ENCODE data around the gene ANKFN1. TPM values are rescaled to one million over a fixed set of nuclear protein-coding genes. Genes with fewer than 3 reads are reported as not detected.

Gene ANKFN1
- total RNA-seq, 2 donors from 2014 or later, result 0.21 TPM; not detected in 1

DNA sequence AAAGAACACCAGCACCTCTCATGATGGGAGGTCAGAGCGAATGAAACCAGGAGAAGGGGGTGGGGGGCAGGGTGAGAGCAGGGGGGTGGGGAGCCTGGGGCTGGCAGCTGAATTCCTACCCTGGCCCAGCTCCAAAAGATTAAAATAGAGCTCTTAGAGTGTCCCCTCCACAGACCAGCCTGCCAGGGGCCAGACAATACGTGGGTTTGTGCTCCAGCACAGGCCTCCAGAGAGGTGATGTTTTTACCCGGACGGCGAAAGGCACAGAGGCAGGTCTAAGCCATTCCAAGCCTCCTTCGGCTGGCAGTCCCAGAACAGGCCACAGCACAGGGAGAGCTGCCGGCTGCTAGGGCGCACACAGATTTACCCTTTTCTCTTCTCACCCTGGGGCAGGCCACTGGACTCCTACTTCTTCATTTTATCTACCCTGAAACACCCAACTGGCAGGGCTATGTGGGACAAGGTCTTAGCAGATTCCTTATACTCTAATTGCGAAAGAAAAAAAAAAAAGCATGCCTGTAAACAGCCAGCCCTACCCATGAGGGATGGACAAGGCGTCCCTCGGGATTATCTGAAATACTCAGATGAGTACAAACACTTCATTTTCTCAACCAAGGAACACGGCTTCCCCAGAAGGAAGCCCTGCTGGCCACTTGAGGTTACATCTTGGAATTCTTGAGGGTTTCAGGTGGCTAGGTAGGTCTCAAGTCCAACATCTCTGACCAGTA is 368.3 kb downstream of the ANKFN1 start:
- ATAC-seq (no peak), DNase-seq (no peak)
- intact Hi-C loops (cut with DNase I), result no loop called here

GRCh38 chr17:56523042-56523441 is 369.8 kb downstream of the ANKFN1 start:
- ATAC-seq, result no peak
- intact Hi-C loops (cut with DNase I), result no loop called here
- DNase-seq, result no peak

GRCh38 chr17:56528696-56529095 is 375.4 kb downstream of the ANKFN1 start:
- ATAC-seq, result no peak
- intact Hi-C loops (cut with DNase I), result no loop called here

DNA sequence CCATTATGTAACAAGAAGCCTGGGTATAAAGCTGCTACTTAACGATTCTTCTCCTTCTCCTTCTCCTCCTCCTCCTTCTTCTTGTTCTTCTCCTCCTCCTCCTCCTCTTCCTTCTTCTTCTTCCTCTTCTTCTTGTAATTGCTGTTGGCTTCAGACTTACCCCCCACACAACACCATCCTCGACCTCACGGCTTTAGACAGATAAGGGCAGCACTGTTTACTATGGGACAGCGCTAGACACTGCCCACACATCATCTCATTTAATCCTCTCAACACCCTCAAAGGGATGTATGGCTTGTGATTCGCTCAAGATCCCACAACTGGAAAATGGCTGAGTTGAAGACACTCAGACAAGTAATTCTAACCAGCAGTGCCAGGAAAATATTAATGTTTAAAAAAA is 379.7 kb downstream of the ANKFN1 start:
- DNase-seq (no peak), ATAC-seq (no peak)
- intact Hi-C loops (cut with DNase I), result no loop called here

More at GRCh38 chr17:56528696-56529095, 375.4 kb downstream of the ANKFN1 start:
- no peak for DNase-seq

- intact Hi-C loops (cut with DNase I), result no loop called here
- no peak for DNase-seq
- no peak for ATAC-seq
Observed at GRCh38 chr17:56536766-56537165, 383.5 kb downstream of the ANKFN1 start.

DNA sequence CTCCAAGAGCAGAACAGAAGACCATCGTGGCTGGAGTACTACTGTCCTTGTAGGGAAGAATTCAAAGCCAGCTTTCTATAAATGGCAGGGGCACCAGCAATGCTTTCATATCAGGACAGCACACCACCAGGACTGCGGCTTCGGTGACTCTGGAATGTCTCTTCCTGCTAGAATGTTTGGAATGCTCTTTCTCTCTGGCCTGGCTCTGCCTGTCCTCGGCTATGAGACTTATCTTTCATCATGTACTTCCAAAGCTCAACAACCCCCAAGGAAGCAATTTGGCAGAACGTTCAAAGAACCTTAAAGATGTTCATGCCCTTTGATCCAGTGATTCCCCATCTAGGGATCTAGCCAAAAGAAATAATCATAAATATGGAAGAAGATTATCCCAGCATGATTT is 387.6 kb downstream of the ANKFN1 start:
- intact Hi-C loops (cut with DNase I), result no loop called here

DNA sequence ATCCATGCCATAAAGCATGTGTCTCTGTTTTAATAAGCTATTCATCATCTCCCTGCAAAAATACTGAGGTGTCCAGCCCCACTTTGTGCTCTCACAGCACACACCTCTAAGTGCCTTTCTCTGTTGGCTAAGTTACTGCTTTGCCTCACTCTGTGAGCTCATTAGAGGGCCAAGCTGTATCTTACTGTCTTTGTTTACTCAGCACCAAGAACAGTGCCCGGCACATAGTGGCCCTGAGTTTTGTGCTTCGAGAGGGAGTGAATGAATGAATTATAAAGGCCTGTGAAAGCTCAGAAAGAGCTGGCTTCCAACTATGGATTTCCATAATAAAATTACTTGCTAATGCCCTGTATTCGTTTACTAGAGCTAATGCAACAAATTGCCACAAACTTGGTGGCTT is 390.0 kb downstream of the ANKFN1 start:
- ATAC-seq, result no peak
- intact Hi-C loops (cut with DNase I), result no loop called here

More for the DNA sequence above, 387.6 kb downstream of the ANKFN1 start:
- ATAC-seq, result no peak
- DNase-seq, result no peak

GRCh38 chr17:56545106-56545505 is 391.8 kb downstream of the ANKFN1 start:
- intact Hi-C loops (cut with DNase I), result no loop called here
- no peak for DNase-seq
- no peak for ATAC-seq

More for the DNA sequence above, 390.0 kb downstream of the ANKFN1 start:
- no peak for DNase-seq

GRCh38 chr17:56545930-56546329 is 392.7 kb downstream of the ANKFN1 start:
- intact Hi-C loops (cut with DNase I), result no loop called here
- ATAC-seq, result no peak
- no peak for DNase-seq

DNA sequence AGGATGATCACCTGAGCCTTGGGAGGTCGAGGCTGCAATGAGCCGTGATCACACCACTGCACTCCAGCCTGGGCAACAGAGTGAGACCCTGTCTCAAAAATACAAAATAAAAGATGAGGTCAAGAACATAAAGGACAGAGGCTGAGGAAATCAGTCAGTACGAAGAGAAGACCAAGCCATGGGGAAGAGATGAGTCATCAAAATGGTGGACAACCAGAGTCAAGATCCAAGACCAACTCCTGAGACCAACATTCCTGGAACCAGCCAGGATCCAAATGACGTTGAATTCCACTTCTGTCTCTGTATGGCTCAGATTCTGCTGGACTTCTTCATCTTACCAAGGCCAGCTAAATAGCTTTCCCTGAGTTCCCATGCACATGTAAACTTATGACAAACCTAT is 395.4 kb downstream of the ANKFN1 start:
- ATAC-seq, result no peak
- intact Hi-C loops (cut with DNase I), result no loop called here
- no peak for DNase-seq

DNA sequence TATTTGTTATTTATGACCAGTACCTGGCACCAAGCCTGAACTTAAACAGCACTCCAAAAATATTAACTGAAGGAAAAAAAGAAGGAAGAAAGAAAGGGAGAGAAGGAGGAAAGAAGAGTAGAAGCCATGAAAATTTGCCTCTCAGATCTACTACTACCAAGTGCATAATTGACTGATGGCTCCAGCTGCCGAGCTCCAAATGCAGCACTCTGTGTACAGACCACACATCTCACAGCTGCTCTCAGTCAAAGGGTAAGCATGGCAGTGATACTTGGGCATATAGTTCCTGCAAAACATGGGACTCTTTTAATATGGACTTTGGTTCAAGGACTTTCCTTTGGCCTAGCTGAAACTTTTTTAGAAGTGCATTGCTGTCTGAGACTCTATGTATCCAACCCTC is 396.2 kb downstream of the ANKFN1 start:
- intact Hi-C loops (cut with DNase I), result no loop called here
- DNase-seq, result no peak

DNA sequence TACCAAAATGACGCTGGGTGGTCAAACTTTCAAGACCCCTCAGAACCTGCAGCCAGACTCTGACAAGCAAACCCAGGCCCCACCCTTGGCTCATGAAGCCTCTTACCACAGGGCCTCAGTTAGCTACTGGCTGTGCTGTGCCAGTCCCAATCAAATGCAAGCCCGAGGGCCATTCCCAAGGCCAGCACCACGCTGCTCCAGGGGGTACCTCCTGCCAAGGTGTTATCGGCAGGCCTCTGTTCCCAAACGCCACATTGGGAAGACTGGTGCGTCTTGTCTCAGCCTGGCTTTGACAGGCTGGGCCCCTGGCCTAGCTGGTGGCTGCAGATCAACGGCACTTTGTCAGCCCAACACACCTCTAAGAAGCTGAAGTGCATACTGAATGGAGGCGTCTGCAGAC is 404.4 kb downstream of the ANKFN1 start:
- DNase-seq (no peak), ATAC-seq (no peak)
- intact Hi-C loops (cut with DNase I), result no loop called here

More for the DNA sequence above, 396.2 kb downstream of the ANKFN1 start:
- ATAC-seq, result no peak

GRCh38 chr17:56558088-56558487 is 404.8 kb downstream of the ANKFN1 start:
- intact Hi-C loops (cut with DNase I), result no loop called here
- ATAC-seq (no peak), DNase-seq (no peak)
